NCI-H510A (cell line): ENCODE measurements around the gene CARS2.
"Not testable (repeated sequence)": the region's sequence is repeated elsewhere in the genome, so short reads cannot be mapped to it uniquely, and the experiment has no call there.

ENCODE experiments used
- DNase-seq: peaks from one replicate; lab custom pipeline; 2025; lab: John Stamatoyannopoulos, UW

CARS2 gene

DNA sequence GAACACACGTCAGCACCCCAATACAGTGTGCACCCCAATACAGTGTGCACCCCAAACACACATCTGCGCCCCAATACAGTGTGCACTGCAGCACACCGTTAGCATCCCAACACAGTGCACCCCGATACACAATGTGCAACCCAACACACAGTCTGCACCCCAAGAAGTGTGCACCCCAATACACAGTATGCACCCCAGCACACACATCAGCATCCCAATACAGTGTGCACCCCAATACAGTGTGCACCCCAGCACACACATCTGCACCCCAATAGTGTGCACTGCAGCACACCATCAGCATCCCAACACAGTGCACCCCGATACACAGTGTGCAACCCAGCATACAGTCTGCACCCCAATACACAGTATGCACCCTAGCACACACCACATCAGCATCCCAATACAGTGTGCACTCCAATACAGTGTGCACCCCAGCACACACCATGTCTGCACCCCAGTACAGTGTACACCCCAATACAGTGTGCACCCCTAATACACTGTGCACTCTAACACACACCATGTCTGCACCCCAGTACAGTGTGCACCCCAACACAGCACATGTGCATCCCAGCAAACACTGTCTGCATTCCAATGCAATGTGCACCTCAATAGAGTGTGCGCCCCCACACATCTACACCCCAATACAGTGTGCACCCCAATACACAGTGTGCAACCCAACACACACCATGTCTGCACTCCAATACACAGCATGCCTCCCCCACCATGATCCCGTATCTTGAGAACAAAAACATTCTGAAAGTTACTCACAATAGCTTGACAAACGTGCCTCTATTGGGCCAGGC, 855 bp upstream of the CARS2 start:
- DNase-seq: no peak

DNA sequence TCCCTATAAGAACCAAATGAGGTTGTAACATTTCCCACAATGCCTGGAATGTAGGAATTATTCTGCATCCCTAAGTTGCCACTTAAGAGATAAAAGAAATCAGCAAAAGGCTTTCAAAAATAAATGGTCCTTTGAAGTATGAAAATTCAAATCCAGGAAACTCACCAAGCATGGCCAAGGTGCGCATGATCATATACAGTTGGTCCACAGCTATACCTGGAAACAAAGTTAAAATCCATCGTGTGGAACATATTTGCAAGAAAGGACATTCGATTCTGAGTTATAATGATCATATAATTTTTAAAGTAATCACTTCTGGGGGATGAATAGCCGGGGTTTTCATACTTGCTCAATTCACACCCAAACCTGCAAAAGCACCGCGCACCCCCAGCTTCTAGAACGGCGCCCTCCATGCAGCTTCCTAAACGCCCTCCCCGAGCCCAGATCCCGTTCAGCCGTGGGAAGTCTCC, 525 bp downstream of the CARS2 start:
- no peak for DNase-seq

DNA sequence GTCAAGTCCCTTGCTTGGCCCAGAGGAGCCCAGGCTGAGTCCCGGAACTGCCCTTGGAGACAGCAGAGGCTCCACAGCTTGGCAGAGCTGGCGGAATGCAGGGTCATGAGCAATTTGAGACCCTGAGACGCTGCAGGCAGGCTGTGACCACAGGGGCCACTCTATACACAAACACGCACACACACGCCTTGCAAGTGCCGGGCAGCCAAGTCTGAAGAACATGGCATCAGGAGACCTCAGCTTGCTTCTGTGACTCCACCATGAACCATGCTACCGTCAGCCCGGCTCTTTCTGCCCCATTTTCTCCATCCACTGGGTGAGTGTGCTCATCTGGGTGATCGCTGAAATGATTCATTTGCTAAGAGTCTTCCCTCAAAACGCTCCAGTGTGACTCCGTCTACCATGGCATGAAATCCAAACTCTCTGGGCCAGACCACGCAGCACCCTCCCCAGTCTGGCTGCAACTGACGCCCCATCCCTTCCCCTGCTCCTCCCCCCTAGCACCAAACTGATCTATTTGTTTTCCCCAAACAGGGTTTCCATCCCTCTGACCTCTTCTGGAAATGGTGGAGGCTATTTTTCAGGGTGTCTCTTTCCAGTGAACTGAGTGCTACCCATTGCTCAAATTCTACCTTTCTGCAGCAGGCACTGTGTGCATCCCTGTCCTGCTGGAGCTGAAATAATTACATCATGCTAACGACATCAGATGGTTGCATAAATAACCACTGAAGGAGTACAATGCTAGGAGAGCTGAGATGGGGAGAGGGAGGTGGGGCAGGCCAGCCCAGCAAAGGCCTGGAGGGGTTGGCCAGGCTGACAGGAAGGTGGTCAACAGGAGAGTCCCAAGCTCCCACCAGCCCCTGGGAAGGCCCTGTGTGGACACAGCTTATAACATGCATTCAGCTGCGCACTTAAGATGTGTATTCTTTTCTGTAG, 3.1 kb downstream of the CARS2 start:
- no peak for DNase-seq

DNA sequence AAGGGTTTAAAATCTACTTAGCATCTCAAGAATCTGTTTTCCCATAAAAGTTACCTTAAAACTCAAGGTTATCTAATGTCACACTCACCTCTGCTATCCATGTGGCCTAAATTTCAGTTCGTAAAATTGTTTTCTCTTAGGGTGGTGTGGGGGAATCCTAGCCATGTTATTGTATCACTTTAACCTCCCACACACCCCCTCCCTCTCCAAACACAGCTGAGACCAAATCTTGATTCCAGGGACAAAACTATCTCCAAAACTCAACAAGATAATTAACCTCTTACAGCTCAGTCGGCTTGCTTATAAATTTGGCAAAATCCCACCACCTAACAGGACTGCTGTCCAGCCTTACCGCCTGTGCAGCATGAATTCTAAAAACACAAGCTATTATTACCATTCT, 3.8 kb downstream of the CARS2 start:
- DNase-seq: no peak

DNA sequence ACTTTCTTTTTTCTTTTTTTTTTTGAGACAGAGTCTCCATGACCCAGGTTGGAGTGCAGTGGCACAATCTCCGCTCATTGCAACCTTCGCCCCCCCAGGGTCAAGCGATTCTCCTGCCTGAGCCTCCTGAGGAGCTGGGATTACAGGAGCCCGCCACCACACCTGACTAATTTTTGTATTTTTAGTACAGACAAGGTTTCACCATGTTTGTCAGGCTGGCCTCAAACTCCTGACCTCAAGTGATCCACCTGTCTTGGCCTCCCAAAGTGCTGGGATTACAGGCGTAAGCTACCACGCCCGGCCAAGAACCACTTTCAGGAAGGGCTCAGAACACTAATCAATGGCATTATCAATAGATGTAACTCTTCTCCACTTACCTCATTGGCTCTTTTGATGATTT, 4.9 kb downstream of the CARS2 start:
- not testable (repeated sequence) for DNase-seq

DNA sequence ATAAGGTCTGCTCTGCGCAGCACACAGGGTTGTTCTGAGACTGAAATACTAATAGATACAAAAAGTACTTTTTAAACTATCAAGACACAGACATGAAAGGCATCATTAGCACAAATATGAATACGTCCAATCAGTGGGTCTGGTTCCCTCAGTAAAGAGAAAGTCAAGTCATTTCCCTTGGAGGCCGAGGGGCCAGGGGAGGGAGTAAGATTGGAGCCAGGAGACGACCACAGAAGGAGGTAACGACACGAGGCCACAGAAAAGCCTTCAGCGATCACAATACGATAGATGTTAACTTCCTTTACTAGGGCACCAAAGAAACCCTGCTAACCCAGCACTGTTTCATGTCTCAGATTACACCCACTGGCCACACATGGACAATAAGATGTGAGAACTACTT, 5.3 kb downstream of the CARS2 start:
- no peak for DNase-seq

DNA sequence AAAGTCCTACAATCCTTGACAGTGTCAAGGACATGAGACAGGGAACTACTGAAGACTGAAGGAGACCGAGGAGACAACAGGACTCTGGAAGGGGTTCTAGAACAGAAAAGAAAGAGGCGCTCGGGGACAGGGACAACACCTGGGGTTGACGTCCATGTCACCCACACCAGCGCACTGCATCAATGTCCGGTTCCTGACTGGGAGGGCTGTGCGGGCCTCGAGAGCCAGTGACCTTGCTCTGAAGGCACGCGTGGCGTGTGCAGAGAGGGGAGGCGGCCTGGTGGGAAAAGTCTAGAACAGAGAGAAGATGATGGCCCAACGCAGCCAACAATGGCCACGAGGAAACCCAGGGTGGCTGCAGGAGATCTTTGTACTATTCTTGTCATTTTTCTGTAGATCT, 5.7 kb downstream of the CARS2 start:
- DNase-seq: no peak

DNA sequence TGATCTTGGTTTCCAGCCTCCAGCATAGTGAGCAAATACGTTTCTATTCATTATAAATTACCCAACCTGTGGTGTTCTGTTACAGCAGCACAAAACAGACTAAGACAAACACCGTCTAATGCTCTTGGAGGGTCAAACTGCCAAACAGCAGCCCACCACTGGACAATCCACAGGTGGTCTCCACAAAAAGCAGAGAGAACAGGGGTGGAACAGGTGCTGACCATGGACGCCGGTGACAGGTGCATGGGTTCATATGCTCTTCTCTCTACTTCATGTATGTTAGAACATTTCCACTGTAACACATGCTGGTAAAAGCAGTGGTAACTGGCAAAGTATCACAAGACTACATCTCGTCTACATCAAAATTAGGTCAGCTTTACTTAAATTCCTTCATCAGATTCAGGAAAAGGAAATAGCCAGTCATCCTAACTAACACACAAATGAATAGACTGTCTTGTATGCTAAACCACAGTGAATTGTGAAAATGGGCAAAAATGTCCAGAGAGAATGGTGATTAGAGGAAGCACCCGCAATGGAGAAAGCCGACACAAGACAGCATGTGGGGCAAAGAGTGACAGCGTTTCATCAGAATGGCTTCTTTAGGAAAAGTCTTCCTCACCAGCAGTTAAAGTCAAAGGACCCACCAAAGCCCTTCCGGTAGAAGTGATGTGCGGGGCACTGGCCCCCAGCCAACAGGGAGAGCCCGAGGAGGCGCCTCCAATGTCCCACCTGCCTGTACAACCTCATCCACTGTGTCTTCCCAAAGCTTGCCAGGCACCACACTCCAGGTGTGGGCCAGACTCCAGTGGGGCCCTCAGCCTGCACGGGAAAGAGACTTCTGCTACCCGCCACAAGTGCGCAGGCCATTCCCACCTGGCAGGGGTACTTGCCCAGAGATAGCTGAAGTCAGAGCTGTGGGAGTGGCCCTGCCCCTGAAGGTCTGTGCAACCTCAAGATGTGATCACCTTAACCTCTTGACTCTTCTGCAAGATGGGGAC, 6.5 kb downstream of the CARS2 start:
- DNase-seq: no peak

DNA sequence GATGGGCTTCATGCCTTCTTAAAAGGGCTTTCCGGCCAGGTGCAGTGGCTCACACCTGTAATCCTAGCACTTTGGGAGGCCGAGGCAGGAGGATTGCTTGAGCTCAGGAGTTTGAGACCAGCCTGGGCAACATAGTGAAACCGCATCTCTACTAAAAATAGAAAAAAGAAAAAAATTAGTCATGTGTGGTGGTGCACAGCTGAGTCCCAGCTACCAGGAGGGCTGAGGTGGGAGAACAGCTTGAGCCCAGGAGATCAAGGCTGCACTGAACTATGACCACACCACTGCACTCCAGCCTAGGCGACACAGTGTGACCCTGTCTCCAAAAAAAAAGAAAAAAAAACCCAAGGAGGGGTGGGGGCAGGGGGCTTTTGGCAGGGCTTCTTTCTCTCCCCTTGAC, 7.2 kb downstream of the CARS2 start:
- no peak for DNase-seq

DNA sequence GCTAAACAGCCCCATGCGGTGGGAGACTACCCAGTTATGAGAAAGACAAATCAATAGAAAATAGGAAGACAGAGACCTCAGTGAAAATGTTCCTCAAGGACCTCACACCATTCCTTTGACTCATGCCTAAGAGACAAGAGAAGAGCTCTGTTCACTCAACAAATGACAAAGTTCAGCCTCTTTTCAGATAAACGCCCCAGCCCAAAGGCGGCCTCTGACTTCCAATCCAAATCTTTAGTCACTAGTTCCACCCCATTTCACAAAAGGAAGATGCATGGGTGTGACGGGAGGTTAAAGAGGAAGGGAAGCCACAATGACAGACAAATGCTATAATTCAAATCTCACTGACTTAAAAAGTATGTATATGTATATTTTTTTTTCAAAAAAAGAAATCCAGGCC, 8.1 kb downstream of the CARS2 start:
- DNase-seq: no peak

DNA sequence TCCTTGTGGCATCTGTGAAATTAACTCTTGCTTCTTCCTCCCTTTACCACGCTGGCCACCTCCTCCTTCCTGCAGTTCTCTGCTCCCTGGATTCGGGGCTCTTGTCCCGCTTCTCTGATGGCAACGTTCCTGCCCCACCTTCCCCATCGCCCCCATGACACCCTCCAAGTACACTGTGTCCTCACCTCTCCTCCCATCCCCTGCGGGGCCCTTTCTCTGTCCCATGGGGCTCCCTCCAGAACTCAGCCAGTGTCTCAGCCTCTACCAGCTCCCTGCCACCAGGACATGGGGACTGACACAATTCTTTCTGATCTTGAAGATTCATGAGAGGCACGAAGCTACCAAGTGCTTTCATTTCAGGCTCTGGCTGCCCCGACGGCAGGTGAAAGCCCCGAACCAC, 9.1 kb downstream of the CARS2 start:
- no peak for DNase-seq

DNA sequence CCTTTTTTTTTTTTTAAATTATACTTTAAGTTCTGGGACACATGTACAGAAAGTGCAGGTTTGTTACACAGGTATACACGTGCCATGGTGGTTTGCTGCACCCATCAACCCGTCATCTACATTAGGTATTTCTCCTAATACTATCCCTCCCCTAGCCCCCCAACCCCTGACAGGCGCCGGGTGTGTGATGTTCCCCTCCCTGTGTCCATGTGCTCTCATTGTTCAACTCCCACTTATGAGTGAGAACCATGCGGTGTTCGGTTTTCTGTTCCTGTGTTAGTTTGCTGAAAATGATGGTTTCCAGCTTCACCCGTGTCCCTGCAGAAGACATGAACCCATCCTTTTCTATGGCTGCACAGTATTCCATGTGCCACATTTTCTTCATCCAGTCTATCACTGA, 10.1 kb downstream of the CARS2 start:
- not testable (repeated sequence) for DNase-seq

DNA sequence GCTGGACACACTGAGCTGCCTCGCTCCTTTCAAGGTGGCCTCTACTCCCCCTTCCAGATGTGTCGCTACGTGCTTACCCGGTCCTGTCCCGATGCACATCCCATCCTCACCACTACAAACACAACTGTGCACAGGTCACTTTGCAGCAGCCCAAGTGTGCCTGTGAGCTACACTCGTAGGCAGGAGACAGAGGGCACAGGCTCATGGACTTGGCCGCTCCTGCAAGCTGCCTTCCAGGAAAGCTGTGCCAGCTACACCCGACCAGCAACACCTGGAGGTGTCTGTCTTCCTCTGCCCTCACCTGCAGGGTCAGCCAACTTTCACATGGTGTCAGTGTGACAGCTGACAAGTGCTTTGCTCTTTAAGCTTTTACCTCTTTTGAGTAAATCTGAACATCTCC, 15.4 kb downstream of the CARS2 start:
- DNase-seq: no peak

DNA sequence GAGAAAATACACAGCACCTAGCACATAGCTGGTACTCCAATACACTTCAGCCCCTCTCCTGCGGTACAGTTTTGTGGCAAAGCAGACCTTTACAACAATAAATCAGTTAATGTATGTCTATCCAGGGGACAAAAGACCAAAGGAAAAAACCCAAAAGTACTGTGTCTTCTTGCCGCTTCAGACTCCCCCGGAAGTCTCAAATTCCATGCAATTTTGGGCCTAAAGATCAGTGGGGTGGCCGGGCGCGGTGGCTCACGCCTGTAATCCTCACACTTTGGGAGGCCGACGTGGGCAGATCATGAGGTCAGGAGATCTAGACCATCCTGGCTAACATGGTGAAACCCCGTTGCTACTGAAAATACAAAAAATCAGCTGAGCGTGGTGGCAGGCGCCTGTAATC, 16.2 kb downstream of the CARS2 start:
- no peak for DNase-seq

DNA sequence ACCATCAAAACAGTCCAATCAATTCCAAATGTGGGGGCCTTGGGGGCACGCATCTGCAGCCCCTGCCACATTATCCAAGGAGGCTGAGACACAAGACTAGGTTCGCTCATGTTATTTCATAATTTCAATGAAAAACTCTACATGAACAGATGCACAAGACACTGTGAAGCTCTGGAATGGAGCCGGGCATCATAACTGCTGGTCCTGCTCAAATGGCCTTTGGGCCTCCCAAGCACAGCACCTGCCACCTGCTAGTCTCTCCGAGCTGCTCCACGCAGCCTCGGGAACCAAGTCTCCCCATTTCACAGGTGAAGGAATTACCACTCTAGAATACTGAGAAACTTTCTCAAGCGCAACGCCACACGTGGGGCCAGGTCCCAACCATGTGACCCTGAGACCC, 16.9 kb downstream of the CARS2 start:
- DNase-seq: no peak

DNA sequence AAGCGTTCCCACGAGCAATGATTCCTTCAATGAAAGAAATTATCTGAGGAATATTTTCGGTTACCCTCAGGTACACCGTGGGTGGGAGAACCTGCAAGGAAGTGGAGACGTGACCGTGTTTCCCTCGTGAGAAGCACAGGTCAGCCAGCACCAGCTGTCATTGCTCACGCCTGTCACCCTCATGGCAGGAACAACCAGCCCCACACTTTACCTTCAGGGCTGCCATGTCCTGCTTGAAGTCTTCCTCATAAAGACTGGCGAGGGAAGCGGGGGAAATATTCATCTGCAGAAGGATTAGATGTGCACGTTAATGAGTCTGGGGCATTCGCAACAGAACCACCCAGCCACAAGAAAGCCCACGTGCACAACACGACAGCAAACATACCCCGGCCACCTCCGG, 18.2 kb downstream of the CARS2 start:
- DNase-seq: no peak

DNA sequence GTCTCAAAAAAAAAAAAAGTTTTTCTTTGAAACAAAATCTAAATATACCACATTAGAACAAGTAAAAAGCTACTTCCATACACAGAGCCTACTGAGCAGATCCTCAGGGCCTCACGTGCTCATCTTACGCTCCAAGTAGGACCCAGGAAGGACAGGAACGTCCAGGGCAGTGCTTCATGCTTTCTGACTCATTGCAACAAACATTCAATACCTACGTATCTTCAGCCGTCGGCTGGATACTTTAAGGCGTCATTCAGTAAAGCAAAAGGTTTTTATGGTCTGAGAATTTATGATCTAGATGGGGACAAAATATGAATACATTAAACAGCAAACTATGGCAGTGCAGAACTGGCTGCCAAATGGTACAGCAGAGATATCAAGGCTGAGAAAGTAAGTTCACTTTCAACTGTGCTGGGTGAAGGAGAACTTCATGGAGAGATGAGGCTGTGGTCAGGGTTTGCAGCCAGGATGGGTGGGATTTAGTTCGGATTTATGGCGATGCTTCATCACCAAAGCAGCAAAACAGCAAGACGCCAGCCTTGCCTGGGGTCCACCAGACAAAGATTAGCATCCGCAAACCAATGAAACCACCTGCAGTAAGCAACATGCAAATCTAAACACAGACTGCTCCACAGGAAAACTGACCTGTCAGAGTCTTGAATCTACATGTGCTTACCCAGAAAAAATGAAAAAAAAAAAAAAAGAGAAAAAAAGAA, 20.5 kb downstream of the CARS2 start:
- no peak for DNase-seq

DNA sequence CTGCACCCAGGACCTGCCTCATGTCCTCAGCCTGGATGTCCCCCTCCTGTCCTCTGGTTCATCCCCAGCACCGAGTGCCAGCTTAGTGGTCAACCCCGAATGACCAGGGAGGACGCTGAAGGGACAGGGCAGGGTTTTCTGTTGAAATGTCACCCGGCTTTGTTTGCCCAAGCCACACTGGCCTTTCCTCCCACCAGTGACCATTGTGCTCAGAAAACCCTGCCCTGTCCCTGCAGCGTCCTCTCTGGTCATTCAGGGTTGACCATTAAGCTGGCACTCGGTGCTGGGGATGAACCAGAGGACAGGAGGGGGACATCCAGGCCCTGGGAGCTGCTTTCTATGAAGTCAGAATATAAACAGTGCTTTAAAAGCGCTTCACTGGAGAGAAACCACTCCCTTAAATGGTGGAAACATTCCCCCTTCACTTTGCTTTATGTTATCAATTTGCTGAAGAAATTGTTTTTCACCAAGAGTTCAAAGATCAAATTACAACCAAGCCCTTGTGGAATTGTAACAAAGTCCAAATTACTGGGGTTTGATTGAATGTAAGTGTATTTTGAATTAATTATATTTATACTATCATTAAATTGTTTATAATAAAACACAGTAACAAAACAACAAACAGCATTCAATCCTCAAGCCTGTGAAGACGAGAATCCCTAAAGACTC, 21.4 kb downstream of the CARS2 start:
- DNase-seq: no peak

DNA sequence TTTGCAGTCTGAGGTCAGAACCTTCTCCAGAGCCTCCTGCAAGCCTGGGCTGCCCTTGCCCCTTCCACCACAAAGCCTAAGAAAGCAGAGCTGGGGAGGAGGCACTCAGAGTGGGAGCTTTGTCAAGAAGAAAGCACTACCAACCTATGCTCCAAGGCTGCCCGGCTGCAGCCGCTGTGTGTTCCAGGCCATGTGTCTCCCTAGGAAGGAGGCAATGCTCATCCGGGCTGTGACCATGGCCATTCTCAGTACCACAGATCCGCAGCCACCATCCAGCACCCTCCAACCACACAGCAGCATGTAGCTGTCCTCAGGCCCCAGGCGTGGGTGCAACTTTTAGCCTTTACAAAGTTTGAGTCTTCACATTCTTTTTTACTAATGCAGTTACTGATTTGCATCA, 22.0 kb downstream of the CARS2 start:
- no peak for DNase-seq

DNA sequence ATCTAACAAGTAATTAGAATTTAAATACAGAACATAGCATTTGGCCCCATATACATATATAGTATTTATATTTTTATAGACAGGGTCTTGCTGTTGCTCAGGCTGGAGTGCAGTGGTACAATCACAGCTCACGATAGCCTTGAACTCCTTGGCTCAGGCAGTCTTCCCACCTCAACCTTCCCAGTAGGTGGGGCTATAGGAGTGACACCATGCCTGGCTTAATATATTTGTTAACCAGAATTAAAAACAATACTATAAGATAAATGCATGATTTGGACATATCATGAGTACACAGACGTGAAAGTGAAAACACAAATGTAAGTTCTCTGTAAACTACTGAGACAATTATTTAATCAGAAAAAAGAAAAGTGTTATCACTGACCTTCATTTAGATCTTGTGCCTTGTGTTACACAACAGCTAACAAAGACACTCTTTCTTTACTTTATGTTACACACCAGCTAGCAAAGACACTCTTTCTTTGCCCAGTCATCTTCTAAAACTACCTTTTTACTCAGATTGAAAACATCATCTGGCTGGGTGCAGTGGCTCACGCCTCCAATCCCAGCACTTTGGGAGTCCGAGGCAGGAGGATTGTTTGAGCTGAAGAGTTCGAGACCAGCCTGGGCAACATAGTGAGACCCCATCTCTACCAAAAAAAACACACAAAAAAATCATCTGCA, 22.6 kb downstream of the CARS2 start:
- no peak for DNase-seq
